Activated B cell treated with CpG ODN at 0.5 μM for 24 hours (primary cell): ENCODE data around the gene PRR15L. TPM values are rescaled to one million over a fixed set of nuclear protein-coding genes. Genes with fewer than 3 reads are reported as not detected.

Source experiments
- ATAC-seq: fragments of 200-7000 bp; cut with Tn5 transposase; one replicate; pipeline ENCODE4 v1.10.0; 2021; ENCODE audit warnings: low read depth, mild to moderate bottlenecking, moderate library complexity
- CTCF ChIA-PET: fragments of 350-600 bp; sonication (Branson Sonifier 250); formaldehyde crosslinking; loops from one replicate; lab custom pipeline; 2021; ENCODE audit warnings: antibody characterized with exemption; lab: Charles Lee
- POLR2A ChIA-PET: fragments of 350-600 bp; sonication (Branson Sonifier 250); formaldehyde crosslinking; loops from one replicate; lab custom pipeline; 2021; ENCODE audit warnings: antibody characterized with exemption; lab: Charles Lee
- DNase-seq: peaks from one replicate; pipeline ENCODE4 v3.0.0; 2022
- H3K27ac Mint-ChIP-seq: one replicate; pipeline ENCODE4 v1.8.0; 2020; ENCODE audit warnings: mixed read lengths
- H3K27me3 Mint-ChIP-seq: one replicate; pipeline ENCODE4 v1.8.0; 2021; ENCODE audit warnings: mixed read lengths
- H3K36me3 Mint-ChIP-seq: one replicate; pipeline ENCODE4 v1.8.0; 2021; ENCODE audit warnings: low read depth, mixed read lengths
- H3K4me1 Mint-ChIP-seq: one replicate; pipeline ENCODE4 v1.8.0; 2021; ENCODE audit warnings: mixed read lengths
- H3K4me3 Mint-ChIP-seq: one replicate; pipeline ENCODE4 v1.8.0; 2020; ENCODE audit warnings: mild to moderate bottlenecking, mixed read lengths
- H3K9me3 Mint-ChIP-seq: one replicate; pipeline ENCODE4 v1.8.0; 2020; ENCODE audit warnings: mixed read lengths
- CTCF ChIP-seq: fragments of 200-600 bp; IDR thresholded peaks from one replicate; pipeline ENCODE4 v1.8.0; 2022; ENCODE audit warnings: antibody characterized with exemption, mild to moderate bottlenecking
- intact Hi-C: fragments of 100-400 bp; cut with micrococcal nuclease; formaldehyde crosslinking; loops from one replicate; pipeline ENCODE4 v1.15.1; 2024
- total RNA-seq: library from RNA; stranded (reverse); gene quantifications from 2 replicates; pipeline ENCODE4 v1.2.3, GENCODE V29; 2022

PRR15L gene
- total RNA-seq, 1 donor from 2014 or later: not detected

- intact Hi-C loops: no loop called here
- Mint-ChIP-seq H3K27ac (no peak overlapping the region), H3K4me1 (peaks cover 2% of the 10 kb centered on the region), H3K4me3 (no peak overlapping the region), H3K27me3 (no peaks in the 10 kb centered on the region), H3K9me3 (no peaks in the 10 kb centered on the region), H3K36me3 (peaks cover 63% of the 10 kb centered on the region)
- ATAC-seq (no peak), DNase-seq (no peak)
- TF ChIP-seq CTCF: no peak
- ChIA-PET CTCF (no interaction called here), POLR2A (interaction anchor here (0.8 kb wide), 1 partner anchor 12 kb away, joined by 3 read pairs; the partner anchor contains the start of gene CDK5RAP3)
Measured at GRCh38 chr17:47982645-47983390, 25.1 kb upstream of the PRR15L start.

GRCh38 chr17:47982091-47982617, 24.5 kb upstream of the PRR15L start:
- TF ChIP-seq CTCF: no peak
- intact Hi-C loops: no loop called here

GRCh38 chr17:47981462-47981861, 23.8 kb upstream of the PRR15L start:
- no peak overlapping the region for H3K27ac Mint-ChIP-seq
- DNase-seq (no peak), ATAC-seq (no peak)
- no peaks in the 10 kb centered on the region for H3K27me3 Mint-ChIP-seq
- intact Hi-C loops: no loop called here
- TF ChIP-seq CTCF: no peak
- peaks cover 2% of the 10 kb centered on the region for H3K4me1 Mint-ChIP-seq
- H3K9me3 Mint-ChIP-seq: no peaks in the 10 kb centered on the region
- H3K4me3 Mint-ChIP-seq: no peak overlapping the region
- POLR2A ChIA-PET: no interaction called here
- CTCF ChIA-PET: no interaction called here
- H3K36me3 Mint-ChIP-seq: peaks cover 75% of the 10 kb centered on the region

More at GRCh38 chr17:47982091-47982617, 24.5 kb upstream of the PRR15L start:
- ChIA-PET POLR2A (no interaction called here), CTCF (no interaction called here)
- H3K27me3 Mint-ChIP-seq: no peaks in the 10 kb centered on the region
- H3K4me1 Mint-ChIP-seq: peaks cover 2% of the 10 kb centered on the region
- H3K4me3 Mint-ChIP-seq: no peak overlapping the region
- no peak overlapping the region for H3K27ac Mint-ChIP-seq
- no peak for DNase-seq
- H3K9me3 Mint-ChIP-seq: no peaks in the 10 kb centered on the region
- peaks cover 69% of the 10 kb centered on the region for H3K36me3 Mint-ChIP-seq
- no peak for ATAC-seq

- DNase-seq (no peak), ATAC-seq (no peak)
- intact Hi-C loops: no loop called here
- no peaks in the 10 kb centered on the region for H3K9me3 Mint-ChIP-seq
- ChIA-PET POLR2A (interaction anchor here (0.7 to 0.8 kb wide), 2 partner anchors 9 to 11 kb away, joined by 3 to 4 read pairs; partner anchors contain the start of gene CDK5RAP3), CTCF (interaction anchor here (1.2 kb wide), 1 partner anchor 37 kb away, joined by 3 read pairs; no protein-coding TSS in a partner anchor)
- no peak overlapping the region for H3K4me3 Mint-ChIP-seq
- H3K27ac Mint-ChIP-seq: no peak overlapping the region
- no peak for TF ChIP-seq CTCF
- H3K4me1 Mint-ChIP-seq: peaks cover 2% of the 10 kb centered on the region
- peaks cover 80% of the 10 kb centered on the region for H3K36me3 Mint-ChIP-seq
- H3K27me3 Mint-ChIP-seq: no peaks in the 10 kb centered on the region
Measured at GRCh38 chr17:47980541-47980940, 22.9 kb upstream of the PRR15L start.

GRCh38 chr17:47978324-47978723, 20.6 kb upstream of the PRR15L start:
- Mint-ChIP-seq H3K4me3 (no peak overlapping the region), H3K27me3 (no peaks in the 10 kb centered on the region), H3K27ac (no peak overlapping the region), H3K4me1 (peaks cover 2% of the 10 kb centered on the region), H3K9me3 (no peaks in the 10 kb centered on the region), H3K36me3 (peaks cover 88% of the 10 kb centered on the region)
- peak; percentile 26 for DNase-seq
- CTCF ChIA-PET: interaction anchor here (0.6 to 2.2 kb wide), 19 partner anchors 8 to 146 kb away, joined by 3 to 30 read pairs (median 3); partner anchors contain the start of genes PNPO, PRR15L and SCRN2
- POLR2A ChIA-PET: interaction anchor here (0.6 kb wide), 1 partner anchor 40 kb away, joined by 3 read pairs; no protein-coding TSS in a partner anchor
- peak; percentile 97 for ATAC-seq
- TF ChIP-seq CTCF: no peak
- intact Hi-C loops: loop anchor here (1.0 kb wide), 3 partner anchors 40 to 96 kb away; no protein-coding TSS in a partner anchor
